HCT116 (cell line): ENCODE data around the gene MUC5B. TPM values are rescaled to one million over a fixed set of nuclear protein-coding genes. Genes with fewer than 3 reads are reported as not detected.
"Not testable (repeated sequence)": the region's sequence is repeated elsewhere in the genome, so short reads cannot be mapped to it uniquely, and the experiment has no call there.

ENCODE experiments used
- ATAC-seq: fragments of 200-7000 bp; cut with Tn5 transposase; 2 replicates; pipeline ENCODE4 v1.9.1; 2020; ENCODE audit warnings: mild to moderate bottlenecking, moderate library complexity
- BruUV-seq: library from RNA; stranded (reverse); fragments of 400-500 nt; replicated peaks from 2 replicates; lab custom pipeline; 2021; lab: Mats Ljungman, UMichigan
- CTCF ChIA-PET: fragments of 300-600 bp; sonication (Branson Sonifier 250); formaldehyde crosslinking; loops from one replicate; lab custom pipeline; 2021; ENCODE audit warnings: antibody characterized with exemption; lab: Charles Lee
- POLR2A ChIA-PET: fragments of 300-600, 350-600 bp; sonication (Branson Sonifier 250); formaldehyde crosslinking; loops from one replicate; lab custom pipeline; 2021; ENCODE audit warnings: antibody characterized with exemption; lab: Charles Lee
- RAD21 ChIA-PET, 2 experiments: fragments of 300-600 bp; sonication (Branson Sonifier 250); formaldehyde crosslinking; loops; one replicate each; lab custom pipeline; 2023; ENCODE audit warnings: low total read pairs in 2 of 2; ENCODE audit not compliant: uncharacterized antibody in 2 of 2, unreplicated experiment in 2 of 2, low non-redundant PET in 1 of 2; lab: Charles Lee
- DNase-seq: peaks from one replicate; pipeline ENCODE4 v3.0.0-alpha.2; 2010; ENCODE audit warnings: low read depth, low spot score
- H2AFZ ChIP-seq: fragments of 200-600 bp; shearing (Covaris generic), sonication (generic); 2 replicates; pipeline ENCODE4 v1.6.1; 2017; ENCODE audit warnings: low read depth, mixed run types, mixed read lengths, antibody characterized with exemption, low read length; ENCODE audit not compliant: poor library complexity, severe bottlenecking
- H3K27ac ChIP-seq: 2 replicates; pipeline ENCODE4 v1.5.1; 2012; ENCODE audit warnings: low read depth, low read length
- H3K27me3 ChIP-seq: fragments of 200-600 bp; sonication (generic); 2 replicates; pipeline ENCODE4 v1.6.1; 2016; ENCODE audit warnings: mixed run types, low read length, mixed read lengths; ENCODE audit not compliant: insufficient read depth
- H3K36me3 ChIP-seq, 2 experiments: fragments of 200-500 bp in 1 of 2; fragments of 200-600 bp in 1 of 2; sonication (Bioruptor generic) in 1 of 2; sonication (generic) in 1 of 2; 2 replicates each; pipeline versions ENCODE4 v1.5.1 to v1.6.1; 2014 to 2016; ENCODE audit warnings: low read length in 2 of 2, inconsistent platforms in 1 of 2, mixed read lengths in 1 of 2, mixed run types in 1 of 2; ENCODE audit not compliant: insufficient read depth in 2 of 2, control insufficient read depth in 1 of 2
- H3K4me1 ChIP-seq, 2 experiments: fragments of 200-600 bp in 1 of 2; sonication (generic) in 1 of 2; 2 replicates each; pipeline versions ENCODE4 v1.5.1 to v1.6.1; 2012 to 2017; ENCODE audit warnings: low read length in 2 of 2, inconsistent platforms in 1 of 2, mild to moderate bottlenecking in 1 of 2, mixed read lengths in 1 of 2, mixed run types in 1 of 2, moderate library complexity in 1 of 2; ENCODE audit not compliant: insufficient read depth in 2 of 2, control insufficient read depth in 1 of 2
- H3K4me2 ChIP-seq: fragments of 200-600 bp; sonication (generic); 2 replicates; pipeline ENCODE4 v1.6.1; 2017; ENCODE audit warnings: mixed run types, low read length, mixed read lengths
- H3K4me3 ChIP-seq, 2 experiments: fragments of 200-600 bp in 1 of 2; sonication (generic) in 1 of 2; replicated peaks in 1 of 2; 2 replicates each; pipeline ENCODE4 v1.5.1; 2011 to 2016; ENCODE audit warnings: low read length in 2 of 2, control low read depth in 1 of 2, low read depth in 1 of 2, mild to moderate bottlenecking in 1 of 2, mixed read lengths in 1 of 2, mixed run types in 1 of 2
- H3K79me2 ChIP-seq: fragments of 200-600 bp; sonication (generic); 2 replicates; pipeline ENCODE4 v1.6.1; 2017; ENCODE audit warnings: mild to moderate bottlenecking, mixed run types, low read length, moderate library complexity, mixed read lengths; ENCODE audit not compliant: insufficient read depth
- H3K9ac ChIP-seq: fragments of 200-600 bp; sonication (generic); 2 replicates; pipeline ENCODE4 v1.6.1; 2016; ENCODE audit warnings: low read length, mixed read lengths
- H3K9me2 ChIP-seq: fragments of 200-600 bp; sonication (generic), shearing (Covaris generic); 2 replicates; pipeline ENCODE4 v1.6.1; 2017; ENCODE audit warnings: mixed run types, mild to moderate bottlenecking, moderate library complexity; ENCODE audit not compliant: insufficient read depth
- H3K9me3 ChIP-seq, 2 experiments: fragments of 200-500 bp in 1 of 2; fragments of 200-600 bp in 1 of 2; sonication (Bioruptor generic) in 1 of 2; sonication (generic) in 1 of 2; 2 replicates each; pipeline ENCODE4 v1.6.1; 2014 to 2017; ENCODE audit warnings: low read length in 2 of 2, mixed read lengths in 2 of 2, inconsistent platforms in 1 of 2, low read depth in 1 of 2, mild to moderate bottlenecking in 1 of 2, mixed run types in 1 of 2, moderate library complexity in 1 of 2; ENCODE audit not compliant: control insufficient read depth in 1 of 2, insufficient read depth in 1 of 2
- H4K20me1 ChIP-seq: fragments of 200-600 bp; sonication (generic), shearing (Covaris generic); 2 replicates; pipeline ENCODE4 v1.6.1; 2017; ENCODE audit warnings: mixed run types, mild to moderate bottlenecking, moderate library complexity; ENCODE audit not compliant: insufficient read depth
- intact Hi-C: fragments of 100-400 bp; cut with micrococcal nuclease; formaldehyde crosslinking; loops from 2 replicates; pipeline ENCODE4 v1.10.0; 2022
- total RNA-seq: library from RNA; stranded (reverse); gene quantifications from one replicate; pipeline ENCODE4 v1.2.1, GENCODE V29; 2021; ENCODE audit not compliant: unreplicated experiment

The MUC5B gene
- total RNA-seq, 1 experiment from 2014 or later, result 1.5 TPM

- H3K79me2 ChIP-seq, ATAC-seq, BruUV-seq, H3K9me3 ChIP-seq, H2AFZ ChIP-seq, H3K4me2 ChIP-seq, H3K9me2 ChIP-seq, intact Hi-C loops, DNase-seq, H3K4me3 ChIP-seq, H3K36me3 ChIP-seq, RAD21 ChIA-PET, H3K27ac ChIP-seq, CTCF ChIA-PET, H4K20me1 ChIP-seq, H3K27me3 ChIP-seq, H3K9ac ChIP-seq, POLR2A ChIA-PET, H3K4me1 ChIP-seq: not testable (repeated sequence)
These were observed 34.3 kb upstream of the MUC5B start for GRCh38 chr11:1188451-1189130.

GRCh38 chr11:1189816-1190215 lies 33.0 kb upstream of the MUC5B start:
- H3K9ac ChIP-seq, H3K9me2 ChIP-seq, H3K27ac ChIP-seq, RAD21 ChIA-PET, H4K20me1 ChIP-seq, POLR2A ChIA-PET, H3K4me3 ChIP-seq, H3K27me3 ChIP-seq, H3K4me1 ChIP-seq, H2AFZ ChIP-seq, DNase-seq, H3K9me3 ChIP-seq, H3K36me3 ChIP-seq, ATAC-seq, CTCF ChIA-PET, BruUV-seq, H3K79me2 ChIP-seq, intact Hi-C loops, H3K4me2 ChIP-seq: not testable (repeated sequence)

- H3K36me3 ChIP-seq, H3K9me2 ChIP-seq, H3K27me3 ChIP-seq, CTCF ChIA-PET, POLR2A ChIA-PET, H3K4me1 ChIP-seq, H2AFZ ChIP-seq, H3K4me3 ChIP-seq, H3K27ac ChIP-seq, DNase-seq, RAD21 ChIA-PET, ATAC-seq, BruUV-seq, H3K9ac ChIP-seq, H3K4me2 ChIP-seq, H3K79me2 ChIP-seq, H4K20me1 ChIP-seq, H3K9me3 ChIP-seq, intact Hi-C loops: not testable (repeated sequence)
These were observed 30.9 kb upstream of the MUC5B start for GRCh38 chr11:1191786-1192470.
